G401 (cell line): ENCODE measurements around the gene BANP. TPM values are rescaled to one million over a fixed set of nuclear protein-coding genes. Genes with fewer than 3 reads are reported as not detected.
"Not testable (repeated sequence)": the region's sequence is repeated elsewhere in the genome, so short reads cannot be mapped to it uniquely, and the experiment has no call there.

ENCODE experiments used
- DNase-seq: peaks from one replicate; pipeline ENCODE4 v3.0.0-alpha.2; 2015; ENCODE audit warnings: low spot score
- in situ Hi-C: cut with HindIII; loops from 2 replicates; pipeline ENCODE4 v1.10.0; 2016; ENCODE audit warnings: low sequenced_read_pairs, mixed read lengths
- total RNA-seq: library from RNA; depleted of rRNA; stranded (reverse); fragments of >200 nt; shearing (Covaris generic); gene quantifications from 2 replicates; pipeline ENCODE4 v1.2.3, GENCODE V29; 2014

The BANP gene
- total RNA-seq, 1 experiment from 2014 or later = 28.4 TPM

GRCh38 chr16:88067530-88068411 is 116.5 kb downstream of the BANP start:
- DNase-seq = no peak
- in situ Hi-C loops = no loop called here

GRCh38 chr16:88068476-88069396 is 117.5 kb downstream of the BANP start:
- DNase-seq = no peak
- in situ Hi-C loops = no loop called here

GRCh38 chr16:88069397-88070168 is 118.3 kb downstream of the BANP start:
- in situ Hi-C loops = no loop called here
- DNase-seq = no peak

- no peak for DNase-seq
- in situ Hi-C loops = no loop called here
Observed at GRCh38 chr16:88070341-88070740, 119.1 kb downstream of the BANP start.

- in situ Hi-C loops = no loop called here
- DNase-seq = no peak
Observed at GRCh38 chr16:88070989-88071625, 119.9 kb downstream of the BANP start.

GRCh38 chr16:88071908-88072307 is 120.7 kb downstream of the BANP start:
- no peak for DNase-seq
- in situ Hi-C loops = no loop called here

GRCh38 chr16:88072571-88073001 is 121.4 kb downstream of the BANP start:
- DNase-seq = peak; percentile 91

GRCh38 chr16:88073201-88073721 is 122.0 kb downstream of the BANP start:
- in situ Hi-C loops = no loop called here

More at GRCh38 chr16:88072571-88073001, 121.4 kb downstream of the BANP start:
- in situ Hi-C loops = no loop called here

GRCh38 chr16:88074041-88074440 is 122.8 kb downstream of the BANP start:
- in situ Hi-C loops = no loop called here
- DNase-seq = no peak

More at GRCh38 chr16:88073201-88073721, 122.0 kb downstream of the BANP start:
- no peak for DNase-seq

GRCh38 chr16:88076211-88076931 is 125.1 kb downstream of the BANP start:
- DNase-seq = no peak
- in situ Hi-C loops = no loop called here

GRCh38 chr16:88076932-88077320 is 125.7 kb downstream of the BANP start:
- DNase-seq, in situ Hi-C loops: not testable (repeated sequence)

GRCh38 chr16:88077328-88078108 is 126.3 kb downstream of the BANP start:
- peak; percentile 19 for DNase-seq
- in situ Hi-C loops = no loop called here

- in situ Hi-C loops = no loop called here
- peak; percentile 94 for DNase-seq
Observed at GRCh38 chr16:88078111-88078775, 127.0 kb downstream of the BANP start.

GRCh38 chr16:88083582-88083981 is 132.3 kb downstream of the BANP start:
- in situ Hi-C loops = no loop called here
- DNase-seq = no peak

GRCh38 chr16:88084881-88085280 is 133.6 kb downstream of the BANP start:
- DNase-seq = no peak
- in situ Hi-C loops = no loop called here
